Muscle layer of duodenum (tissue), 2 donors: ENCODE data around the gene ORAI1.
A peak's percentile ranks its signal among the peaks of the same experiment; 100 is the strongest.

ENCODE experiments used
- H3K27ac ChIP-seq: one replicate; pipeline ENCODE4 v1.7.0; 2013; ENCODE audit warnings: mild to moderate bottlenecking, low read length
- H3K27me3 ChIP-seq: one replicate; pipeline ENCODE4 v1.7.0; 2013; ENCODE audit warnings: low read depth, mild to moderate bottlenecking, control low read depth, low read length
- H3K36me3 ChIP-seq, 2 donors: one replicate each; pipeline ENCODE4 v1.7.0; 2013; ENCODE audit warnings: low read length in 2 of 2, control low read depth in 1 of 2, mild to moderate bottlenecking in 1 of 2; ENCODE audit not compliant: insufficient read depth in 2 of 2, control insufficient read depth in 1 of 2
- H3K4me1 ChIP-seq, 2 donors: one replicate each; pipeline ENCODE4 v1.7.0; 2013; ENCODE audit warnings: low read length in 2 of 2, mild to moderate bottlenecking in 2 of 2, control low read depth in 1 of 2, moderate library complexity in 1 of 2; ENCODE audit not compliant: insufficient read depth in 2 of 2, control insufficient read depth in 1 of 2
- H3K4me3 ChIP-seq, 2 donors: one replicate each; pipeline ENCODE4 v1.7.0; 2013; ENCODE audit warnings: low read length in 2 of 2, low read depth in 1 of 2, mild to moderate bottlenecking in 1 of 2
- H3K9me3 ChIP-seq, 2 donors: one replicate each; pipeline ENCODE4 v1.7.0; 2013; ENCODE audit warnings: low read length in 2 of 2, control low read depth in 1 of 2, mild to moderate bottlenecking in 1 of 2; ENCODE audit not compliant: control insufficient read depth in 1 of 2
- donor health status: healthy.

ORAI1 gene

GRCh38 chr12:121610239-121611149 is 15.8 kb upstream of the ORAI1 start:
- Histone ChIP-seq H3K27me3 (no peaks in the 10 kb centered on the region), H3K27ac (peak overlapping the region; percentile 61), H3K36me3 (no peaks in the 10 kb centered on the region), H3K4me1 (peaks cover 10 to 12% of the 10 kb centered on the region in 2 donors), H3K9me3 (no peaks in the 10 kb centered on the region), H3K4me3 (no peak overlapping the region)

DNA sequence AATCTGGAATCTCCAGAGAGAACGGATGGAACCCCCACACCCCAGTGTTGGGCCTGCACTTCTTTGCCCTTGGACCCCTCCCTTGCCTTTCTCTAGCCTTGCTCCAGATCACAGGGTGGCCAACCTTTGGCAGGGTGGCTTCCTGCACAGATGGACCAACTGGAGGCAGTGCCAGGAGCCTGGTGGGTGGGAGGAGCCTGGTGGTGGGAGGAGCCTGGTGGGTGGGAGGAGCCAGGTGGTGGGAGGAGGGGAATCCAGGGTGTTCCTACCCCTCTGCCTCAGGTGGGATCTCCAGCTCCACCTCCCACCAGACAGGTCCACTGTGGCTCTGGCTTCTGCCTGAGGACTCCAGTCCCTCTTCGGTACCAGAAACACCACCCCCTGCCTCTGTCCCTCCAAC is 15.0 kb upstream of the ORAI1 start:
- Histone ChIP-seq H3K36me3 (no peaks in the 10 kb centered on the region), H3K27me3 (no peaks in the 10 kb centered on the region), H3K27ac (peak overlapping the region; percentile 61), H3K4me1 (peaks cover 10 to 12% of the 10 kb centered on the region in 2 donors), H3K9me3 (no peaks in the 10 kb centered on the region), H3K4me3 (no peak overlapping the region)

DNA sequence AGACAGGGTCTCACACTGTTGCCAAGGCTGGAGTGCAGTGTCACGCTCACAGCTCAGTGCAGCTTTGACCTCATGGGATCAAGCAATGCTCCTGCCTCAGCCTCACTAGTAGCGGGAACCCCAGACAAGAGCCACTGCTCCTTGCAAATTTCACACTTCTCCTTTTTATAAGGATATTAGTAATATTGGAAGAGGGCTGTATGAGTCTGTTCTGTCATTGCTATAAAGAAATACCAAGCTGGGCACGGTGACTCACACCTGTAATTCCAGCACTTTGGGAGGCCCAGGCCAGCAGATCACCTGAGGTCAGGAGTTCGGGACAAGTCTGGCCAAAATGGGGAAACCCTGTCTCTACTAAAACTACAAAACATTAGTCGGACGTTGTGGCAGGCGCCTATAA is 12.9 kb upstream of the ORAI1 start:
- H3K4me3 ChIP-seq = no peak overlapping the region
- no peak overlapping the region for H3K27ac ChIP-seq
- H3K36me3 ChIP-seq = no peaks in the 10 kb centered on the region
- H3K4me1 ChIP-seq = peaks cover 10 to 12% of the 10 kb centered on the region in 2 donors
- H3K9me3 ChIP-seq = no peaks in the 10 kb centered on the region
- H3K27me3 ChIP-seq = no peaks in the 10 kb centered on the region

DNA sequence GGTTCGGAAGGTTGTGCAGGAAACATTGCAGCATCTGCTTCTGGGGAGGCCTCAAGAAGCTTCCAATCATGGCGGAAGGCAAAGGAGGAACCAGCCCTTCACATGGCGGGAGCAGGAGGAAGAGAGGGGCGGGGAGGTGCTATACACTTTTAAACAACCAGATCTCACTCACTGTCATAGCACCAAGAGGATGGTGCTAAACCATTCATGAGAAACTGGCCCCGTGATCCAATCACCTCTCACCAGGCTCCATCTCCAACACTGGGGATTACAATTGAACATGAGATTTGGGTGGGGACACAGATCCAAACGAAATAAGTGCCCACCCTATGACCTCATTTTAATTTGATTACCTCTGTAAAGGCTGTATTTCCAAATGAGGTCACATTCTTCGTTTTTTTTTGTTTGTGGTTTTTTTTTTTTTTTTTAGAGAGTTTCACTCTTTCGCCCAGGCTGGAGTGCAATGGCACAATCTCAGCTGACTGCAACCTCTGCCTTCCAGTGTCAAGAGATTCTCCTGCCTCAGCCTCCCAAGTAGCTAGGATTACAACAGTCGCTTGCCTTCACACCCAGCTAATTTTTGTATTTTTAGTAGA is 11.4 kb upstream of the ORAI1 start:
- Histone ChIP-seq H3K36me3 (no peaks in the 10 kb centered on the region), H3K27ac (no peak overlapping the region), H3K4me3 (no peak overlapping the region), H3K4me1 (peaks cover 10 to 12% of the 10 kb centered on the region in 2 donors), H3K9me3 (no peaks in the 10 kb centered on the region), H3K27me3 (no peaks in the 10 kb centered on the region)

DNA sequence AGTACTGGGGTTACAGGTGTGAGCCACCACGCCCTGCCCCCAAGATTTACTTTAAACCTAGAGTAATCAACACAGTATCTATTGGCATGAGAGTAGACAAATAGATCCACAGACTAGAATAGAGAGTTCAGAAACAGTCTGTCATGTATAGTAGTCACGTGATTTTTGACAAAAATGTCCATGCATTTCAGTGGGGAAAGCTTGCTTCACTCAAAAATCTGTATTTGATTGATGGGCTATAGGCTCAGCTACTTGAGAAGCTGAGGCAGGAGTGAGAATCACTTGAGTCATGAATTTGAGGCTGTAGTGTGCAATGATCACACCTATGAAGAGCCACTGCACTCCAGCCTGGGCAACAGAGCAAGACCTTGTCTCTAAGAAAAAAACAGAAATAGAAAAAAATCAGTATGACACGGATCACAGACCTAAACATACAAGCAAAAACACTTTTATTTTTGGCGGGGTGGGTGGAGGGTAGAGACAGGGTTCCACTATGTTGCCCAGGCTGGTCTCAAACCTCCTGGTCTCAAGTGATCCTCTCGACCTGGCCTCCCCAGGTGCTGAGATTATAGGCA is 7.6 kb upstream of the ORAI1 start:
- Histone ChIP-seq H3K36me3 (no peaks in the 10 kb centered on the region), H3K27me3 (no peaks in the 10 kb centered on the region), H3K9me3 (no peaks in the 10 kb centered on the region), H3K27ac (no peak overlapping the region), H3K4me1 (peaks cover 0 to 3% of the 10 kb centered on the region in 2 donors), H3K4me3 (no peak overlapping the region)

GRCh38 chr12:121620333-121620891 is 5.9 kb upstream of the ORAI1 start:
- peaks cover 0 to 7% of the 10 kb centered on the region in 2 donors for H3K4me1 ChIP-seq
- no peaks in the 10 kb centered on the region for H3K9me3 ChIP-seq
- H3K27ac ChIP-seq = no peak overlapping the region
- H3K36me3 ChIP-seq = no peaks in the 10 kb centered on the region
- H3K27me3 ChIP-seq = no peaks in the 10 kb centered on the region
- no peak overlapping the region for H3K4me3 ChIP-seq

DNA sequence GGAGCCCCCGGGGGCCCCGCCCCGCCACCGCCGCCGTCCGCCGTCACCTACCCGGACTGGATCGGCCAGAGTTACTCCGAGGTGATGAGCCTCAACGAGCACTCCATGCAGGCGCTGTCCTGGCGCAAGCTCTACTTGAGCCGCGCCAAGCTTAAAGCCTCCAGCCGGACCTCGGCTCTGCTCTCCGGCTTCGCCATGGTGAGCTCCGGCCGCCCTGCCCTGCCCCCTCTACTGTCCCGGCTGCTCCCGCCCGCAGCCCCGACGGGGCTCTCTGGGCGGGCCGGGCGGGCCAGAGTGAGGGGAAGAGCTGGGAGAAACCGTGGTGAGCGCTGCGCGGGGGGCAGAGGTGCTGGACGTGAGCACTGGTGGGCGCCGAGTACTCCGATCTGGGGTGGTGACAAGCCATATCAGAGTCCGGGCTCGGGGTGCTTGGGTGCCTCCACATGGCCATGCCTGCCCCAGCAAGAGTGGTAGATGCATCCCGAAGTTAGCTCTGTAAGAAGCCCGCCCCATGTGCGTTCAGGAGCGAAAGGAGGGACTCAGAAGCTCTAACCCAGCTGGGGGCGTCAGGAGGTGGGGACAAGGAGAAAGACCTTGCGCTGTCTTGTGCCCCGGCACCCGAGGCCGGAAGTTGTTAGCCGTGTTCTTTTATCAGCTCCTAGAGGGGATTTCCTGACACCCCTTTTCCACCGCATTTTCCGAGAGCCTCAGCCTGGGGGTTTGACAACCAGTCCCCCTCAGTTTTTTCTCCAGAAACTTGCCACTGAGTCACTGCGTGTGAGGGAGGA is 717 bp downstream of the ORAI1 start:
- Histone ChIP-seq H3K27ac (peak overlapping the region; percentile 89), H3K36me3 (no peaks in the 10 kb centered on the region), H3K4me1 (peaks cover 6 to 17% of the 10 kb centered on the region in 2 donors), H3K9me3 (no peaks in the 10 kb centered on the region), H3K4me3 (peak overlapping the region; percentile 73 to 78), H3K27me3 (no peaks in the 10 kb centered on the region)

GRCh38 chr12:121628037-121628436 is 1.7 kb downstream of the ORAI1 start:
- H3K27ac ChIP-seq = peak overlapping the region; percentile 89
- H3K4me3 ChIP-seq = peak overlapping the region; percentile 73 to 78
- no peaks in the 10 kb centered on the region for H3K27me3 ChIP-seq
- no peaks in the 10 kb centered on the region for H3K9me3 ChIP-seq
- H3K36me3 ChIP-seq = no peaks in the 10 kb centered on the region
- H3K4me1 ChIP-seq = peaks cover 15 to 27% of the 10 kb centered on the region in 2 donors

DNA sequence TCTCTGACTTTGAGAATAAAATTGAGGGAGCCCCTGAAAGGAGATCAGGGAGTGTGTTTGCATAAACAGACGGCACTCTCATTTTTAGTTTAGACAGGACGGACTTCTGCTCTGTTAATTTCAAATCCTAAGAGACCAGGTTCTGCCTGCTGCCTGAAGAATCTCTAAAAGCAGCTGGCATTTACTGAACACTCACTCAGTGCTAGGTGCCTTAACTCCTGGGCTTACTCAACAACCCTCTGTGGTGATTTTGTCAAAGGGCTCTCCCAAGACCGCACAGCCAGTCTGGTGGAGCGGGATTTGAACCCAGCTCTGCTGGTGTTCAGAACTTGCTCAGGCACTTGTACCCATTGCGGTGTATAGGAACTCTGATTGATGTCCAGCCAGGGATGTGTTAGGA is 2.2 kb downstream of the ORAI1 start:
- H3K36me3 ChIP-seq = no peaks in the 10 kb centered on the region
- H3K4me1 ChIP-seq = peaks cover 15 to 31% of the 10 kb centered on the region in 2 donors
- H3K27ac ChIP-seq = peak overlapping the region; percentile 89
- H3K9me3 ChIP-seq = no peaks in the 10 kb centered on the region
- H3K4me3 ChIP-seq = peak overlapping the region; percentile 73 to 78
- no peaks in the 10 kb centered on the region for H3K27me3 ChIP-seq

DNA sequence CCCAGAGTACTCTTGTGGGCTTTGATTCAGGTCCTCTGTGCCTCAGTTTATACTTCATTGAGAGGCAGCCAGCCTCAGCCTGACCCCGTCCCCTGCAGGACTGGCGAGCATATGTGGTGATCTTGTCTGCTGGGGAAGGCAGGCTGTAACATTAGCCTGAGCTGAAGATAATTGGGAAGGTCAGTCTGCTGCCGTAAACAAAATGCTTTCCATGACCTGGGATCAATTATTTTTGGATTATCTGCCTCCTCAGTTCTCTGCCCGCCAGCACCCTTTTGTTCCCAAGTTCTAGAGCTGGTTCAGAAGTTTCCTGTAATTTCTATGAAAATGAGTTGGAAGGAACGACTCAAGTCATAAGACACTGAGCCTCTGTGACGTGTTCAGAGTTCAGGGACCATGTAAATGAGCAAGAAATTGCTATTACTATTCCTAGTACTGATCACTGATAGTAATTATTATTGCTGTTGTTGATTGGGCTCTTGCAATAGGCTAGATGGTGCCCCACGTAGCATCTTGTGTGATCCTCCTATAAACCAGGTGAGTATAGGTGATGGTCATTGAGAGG is 4.5 kb downstream of the ORAI1 start:
- Histone ChIP-seq H3K27ac (no peak overlapping the region), H3K36me3 (no peaks in the 10 kb centered on the region), H3K4me1 (peaks cover 15 to 26% of the 10 kb centered on the region in 2 donors), H3K9me3 (no peaks in the 10 kb centered on the region), H3K27me3 (no peaks in the 10 kb centered on the region), H3K4me3 (no peak overlapping the region)
